Measurements from ENCODE around the gene OTOA.
"Not testable (repeated sequence)": the region's sequence is repeated elsewhere in the genome, so short reads cannot be mapped to it uniquely, and the experiment has no call there.

The OTOA gene

GRCh38 chr16:21659124-21659523 lies 4.6 kb upstream of the OTOA start:
- Histone ChIP-seq H3K36me3 (ENCODE audit: insufficient read depth, insufficient read length, low read length) (peaks cover 11% of the 10 kb centered on the region), H3K4me1 (ENCODE audit: insufficient read depth, insufficient read length) (no peaks in the 10 kb centered on the region), H3K4me3 (ENCODE audit: insufficient read length, low read depth) (no peak overlapping the region), H3K9ac (ENCODE audit: insufficient read length, low read depth) (no peak overlapping the region), H3K27me3 (ENCODE audit: insufficient read depth, insufficient read length) (no peaks in the 10 kb centered on the region), H3K9me3 (ENCODE audit: insufficient read depth, low read length) (no peaks in the 10 kb centered on the region)
- no peak for DNase-seq (ENCODE audit: low read depth, low spot score)
- TF ChIP-seq YY1 (IDR thresholded peaks at IDR 0.05; ENCODE audit: insufficient read depth, insufficient read length) (no peak), SUZ12 (IDR thresholded peaks at IDR 0.05; ENCODE audit: extremely low read depth, insufficient read depth, insufficient read length) (no peak), ZNF274 (IDR thresholded peaks at IDR 0.05; ENCODE audit: low read depth, low read length) (no peak)

DNA sequence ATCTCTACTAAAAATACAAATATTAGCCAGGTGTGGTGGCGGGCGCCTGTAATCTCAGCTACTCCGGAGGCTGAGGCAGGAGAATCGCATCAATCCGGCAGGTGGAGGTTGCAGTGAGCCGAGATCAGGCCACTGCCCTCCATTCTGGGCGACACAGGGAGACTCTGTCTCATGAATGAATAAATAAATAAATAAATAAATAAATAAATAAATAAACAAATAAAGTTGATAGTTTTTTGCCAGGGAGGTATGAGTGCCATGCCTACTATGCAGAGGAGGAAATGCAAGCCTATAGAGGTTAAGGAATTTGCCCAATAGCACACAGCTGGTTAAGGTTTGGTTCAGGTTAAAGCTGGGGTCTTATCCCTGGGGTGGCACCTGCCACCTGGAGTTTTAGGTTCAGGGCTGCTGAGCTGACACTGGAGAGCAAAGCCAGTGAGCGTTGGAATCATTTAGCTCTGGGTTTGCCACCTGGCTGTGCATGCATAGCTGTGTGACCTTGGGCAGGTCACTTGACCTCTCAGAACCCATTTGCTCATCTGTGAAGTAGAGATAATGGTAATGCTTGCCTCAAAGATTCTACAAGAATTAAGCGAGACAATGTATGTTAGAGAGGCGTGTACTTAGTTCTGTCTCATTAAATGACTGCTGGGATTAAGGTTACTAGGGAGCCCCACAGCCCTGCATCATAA lies 1.2 kb downstream of the OTOA start:
- Histone ChIP-seq H3K9me3 (ENCODE audit: insufficient read depth, low read length) (no peaks in the 10 kb centered on the region), H3K4me1 (ENCODE audit: insufficient read depth, insufficient read length) (no peaks in the 10 kb centered on the region), H3K27me3 (ENCODE audit: insufficient read depth, insufficient read length) (no peaks in the 10 kb centered on the region), H3K4me3 (ENCODE audit: insufficient read length, low read depth) (no peak overlapping the region), H3K36me3 (ENCODE audit: insufficient read depth, insufficient read length, low read length) (no peaks in the 10 kb centered on the region), H3K9ac (ENCODE audit: insufficient read length, low read depth) (no peak overlapping the region)
- no peak for DNase-seq (ENCODE audit: low read depth, low spot score)
- TF ChIP-seq ZNF274 (IDR thresholded peaks at IDR 0.05; ENCODE audit: low read depth, low read length) (no peak), YY1 (IDR thresholded peaks at IDR 0.05; ENCODE audit: insufficient read depth, insufficient read length) (no peak), SUZ12 (IDR thresholded peaks at IDR 0.05; ENCODE audit: extremely low read depth, insufficient read depth, insufficient read length) (no peak)

DNA sequence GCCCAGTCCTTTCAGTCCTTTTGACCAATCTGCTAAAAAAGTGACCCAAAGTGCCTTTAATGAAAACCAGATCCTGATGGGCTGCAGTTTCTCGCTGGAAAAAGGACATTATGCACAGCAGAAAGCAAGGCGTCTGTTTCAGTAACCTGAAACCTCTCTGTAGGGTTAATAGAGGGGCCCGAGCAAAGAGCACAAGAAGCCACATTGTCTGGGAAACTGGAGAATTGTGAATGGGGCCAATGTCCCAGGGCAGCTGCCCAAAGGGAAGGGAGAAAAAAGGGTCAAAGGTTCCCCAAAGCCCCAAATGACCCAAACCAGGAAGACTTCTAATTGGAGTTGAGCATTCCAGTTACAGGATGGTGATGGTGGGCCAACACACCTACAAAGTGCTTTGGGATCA lies 3.0 kb downstream of the OTOA start:
- H3K36me3 ChIP-seq (ENCODE audit: insufficient read depth, insufficient read length, low read length), result no peaks in the 10 kb centered on the region
- no peaks in the 10 kb centered on the region for H3K27me3 ChIP-seq (ENCODE audit: insufficient read depth, insufficient read length)
- H3K4me3 ChIP-seq (ENCODE audit: insufficient read length, low read depth), result no peak overlapping the region
- H3K9me3 ChIP-seq (ENCODE audit: insufficient read depth, low read length), result no peaks in the 10 kb centered on the region
- H3K9ac ChIP-seq (ENCODE audit: insufficient read length, low read depth), result no peak overlapping the region
- DNase-seq (ENCODE audit: low read depth, low spot score), result no peak
- TF ChIP-seq ZNF274 (IDR thresholded peaks at IDR 0.05; ENCODE audit: low read depth, low read length), result no peak
- H3K4me1 ChIP-seq (ENCODE audit: insufficient read depth, insufficient read length), result no peaks in the 10 kb centered on the region

DNA sequence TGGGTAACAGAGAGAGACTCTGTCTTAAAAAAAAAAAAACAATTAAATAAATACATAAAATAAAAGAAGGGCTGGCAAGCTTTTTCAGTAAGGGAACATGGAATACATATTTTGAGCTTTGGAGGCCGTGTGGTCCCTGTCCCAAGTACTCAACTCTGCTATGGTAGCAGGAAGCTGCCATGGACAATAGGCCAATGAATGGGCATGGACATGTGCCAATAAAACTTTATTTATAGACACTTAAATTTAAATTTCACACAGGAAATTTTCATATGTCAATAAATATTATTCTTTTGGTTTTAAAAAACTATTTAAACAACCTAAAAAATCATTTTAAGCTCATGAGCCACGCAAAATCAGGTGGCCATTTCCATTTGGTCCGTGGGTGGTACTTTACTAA lies 3.8 kb downstream of the OTOA start:
- H3K9me3 ChIP-seq (ENCODE audit: insufficient read depth, low read length), result no peaks in the 10 kb centered on the region
- H3K36me3 ChIP-seq (ENCODE audit: insufficient read depth, insufficient read length, low read length), result no peaks in the 10 kb centered on the region
- no peak for DNase-seq (ENCODE audit: low read depth, low spot score)
- no peak overlapping the region for H3K4me3 ChIP-seq (ENCODE audit: insufficient read length, low read depth)
- H3K27me3 ChIP-seq (ENCODE audit: insufficient read depth, insufficient read length), result no peaks in the 10 kb centered on the region
- no peaks in the 10 kb centered on the region for H3K4me1 ChIP-seq (ENCODE audit: insufficient read depth, insufficient read length)
- TF ChIP-seq YY1 (IDR thresholded peaks at IDR 0.05; ENCODE audit: insufficient read depth, insufficient read length) (no peak), SUZ12 (IDR thresholded peaks at IDR 0.05; ENCODE audit: extremely low read depth, insufficient read depth, insufficient read length) (no peak), ZNF274 (IDR thresholded peaks at IDR 0.05; ENCODE audit: low read depth, low read length) (no peak)
- no peak overlapping the region for H3K9ac ChIP-seq (ENCODE audit: insufficient read length, low read depth)

- no peak overlapping the region for H3K9ac ChIP-seq (ENCODE audit: insufficient read length, low read depth)
- H3K36me3 ChIP-seq (ENCODE audit: insufficient read depth, insufficient read length, low read length), result no peaks in the 10 kb centered on the region
- H3K4me1 ChIP-seq (ENCODE audit: insufficient read depth, insufficient read length), result no peaks in the 10 kb centered on the region
- DNase-seq (ENCODE audit: low read depth, low spot score), result no peak
- H3K4me3 ChIP-seq (ENCODE audit: insufficient read length, low read depth), result no peak overlapping the region
- TF ChIP-seq SUZ12 (IDR thresholded peaks at IDR 0.05; ENCODE audit: extremely low read depth, insufficient read depth, insufficient read length) (no peak), YY1 (IDR thresholded peaks at IDR 0.05; ENCODE audit: insufficient read depth, insufficient read length) (no peak), ZNF274 (IDR thresholded peaks at IDR 0.05; ENCODE audit: low read depth, low read length) (no peak)
- peaks cover 5% of the 10 kb centered on the region; the same call in 1 of the 2 replicates for H3K9me3 ChIP-seq (ENCODE audit: insufficient read depth, low read length)
- H3K27me3 ChIP-seq (ENCODE audit: insufficient read depth, insufficient read length), result no peaks in the 10 kb centered on the region
These were observed 9.7 kb downstream of the OTOA start for GRCh38 chr16:21673469-21673868.

DNA sequence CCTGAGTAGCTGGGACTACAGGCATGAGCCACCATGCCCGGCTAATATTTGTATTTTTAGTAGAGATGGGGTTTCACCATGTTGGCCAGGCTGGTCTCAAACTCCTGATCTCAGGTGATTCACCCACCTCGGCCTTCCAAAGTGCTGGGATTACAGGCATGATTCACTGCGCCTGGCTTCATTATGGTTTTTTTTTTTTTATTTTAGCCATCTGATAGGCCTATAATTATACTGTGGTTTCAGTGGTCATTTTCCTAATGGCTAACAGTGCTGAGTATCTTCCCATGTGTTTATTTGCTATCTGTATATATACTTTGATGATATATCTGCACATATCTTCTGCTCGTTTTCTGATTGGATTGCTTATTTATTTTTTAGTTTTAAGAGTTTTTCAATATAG lies 10.7 kb downstream of the OTOA start:
- H3K4me3 ChIP-seq (ENCODE audit: insufficient read length, low read depth); DNase-seq (ENCODE audit: low read depth, low spot score); H3K9ac ChIP-seq (ENCODE audit: insufficient read length, low read depth); H3K36me3 ChIP-seq (ENCODE audit: insufficient read depth, insufficient read length, low read length); H3K27me3 ChIP-seq (ENCODE audit: insufficient read depth, insufficient read length); H3K9me3 ChIP-seq (ENCODE audit: insufficient read depth, low read length); H3K4me1 ChIP-seq (ENCODE audit: insufficient read depth, insufficient read length): not testable (repeated sequence)

- not testable (repeated sequence) for DNase-seq (ENCODE audit: low read depth, low spot score); H3K27me3 ChIP-seq (ENCODE audit: insufficient read depth, insufficient read length); H3K4me1 ChIP-seq (ENCODE audit: insufficient read depth, insufficient read length); H3K9me3 ChIP-seq (ENCODE audit: insufficient read depth, low read length); H3K4me3 ChIP-seq (ENCODE audit: insufficient read length, low read depth); H3K36me3 ChIP-seq (ENCODE audit: insufficient read depth, insufficient read length, low read length); H3K9ac ChIP-seq (ENCODE audit: insufficient read length, low read depth)
These were observed 16.9 kb downstream of the OTOA start for GRCh38 chr16:21680714-21681113.

DNA sequence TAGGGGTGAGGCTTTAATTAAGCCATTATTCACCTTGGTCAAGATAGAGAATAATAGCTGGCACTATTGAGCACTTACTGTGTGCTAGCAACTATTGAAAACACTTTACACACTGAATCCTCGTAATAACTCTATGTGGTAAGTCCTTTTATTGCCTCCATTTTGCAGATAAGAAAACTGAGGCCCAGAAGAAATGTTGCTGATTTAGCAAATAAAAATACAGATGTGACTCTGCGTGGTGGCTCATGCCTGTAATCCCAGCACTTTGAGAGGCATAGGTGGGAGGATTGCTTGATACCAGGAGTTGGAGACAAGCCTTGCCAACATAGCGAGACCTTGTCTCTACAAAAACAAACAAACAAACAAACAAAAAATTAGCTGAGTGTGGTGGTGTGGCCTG lies 19.4 kb downstream of the OTOA start:
- no peaks in the 10 kb centered on the region for H3K27me3 ChIP-seq (ENCODE audit: insufficient read depth, insufficient read length)
- no peak overlapping the region for H3K9ac ChIP-seq (ENCODE audit: insufficient read length, low read depth)
- no peak overlapping the region for H3K4me3 ChIP-seq (ENCODE audit: insufficient read length, low read depth)
- H3K36me3 ChIP-seq (ENCODE audit: insufficient read depth, insufficient read length, low read length), result no peaks in the 10 kb centered on the region
- H3K4me1 ChIP-seq (ENCODE audit: insufficient read depth, insufficient read length), result no peaks in the 10 kb centered on the region
- DNase-seq (ENCODE audit: low read depth, low spot score), result no peak
- H3K9me3 ChIP-seq (ENCODE audit: insufficient read depth, low read length), result no peaks in the 10 kb centered on the region
- TF ChIP-seq SUZ12 (IDR thresholded peaks at IDR 0.05; ENCODE audit: extremely low read depth, insufficient read depth, insufficient read length), result no peak
- no peak for TF ChIP-seq YY1 (IDR thresholded peaks at IDR 0.05; ENCODE audit: insufficient read depth, insufficient read length)
- no peak for TF ChIP-seq ZNF274 (IDR thresholded peaks at IDR 0.05; ENCODE audit: low read depth, low read length)
